ENCODE data around the gene RALY. TPM values are rescaled to one million over a fixed set of nuclear protein-coding genes. Genes with fewer than 3 reads are reported as not detected.

The RALY gene
- total RNA-seq, 1 donor from 2014 or later, result 116 TPM

- no peaks in the 10 kb centered on the region for H3K9me3 Mint-ChIP-seq
- no peak overlapping the region for H3K4me3 Mint-ChIP-seq
- TF ChIP-seq CTCF (IDR thresholded peaks at IDR 0.05), result no peak
- intact Hi-C loops (cut with micrococcal nuclease), result loop anchor here (10.0 kb wide), 3 partner anchors 594 to 1644 kb away; partner anchors contain the start of genes ASXL1, CDK5RAP1 and TP53INP2
- POLR2A ChIA-PET, result interaction anchor here (0.6 to 0.7 kb wide), 2 partner anchors 32 to 117 kb away, joined by 3 to 4 read pairs; no protein-coding TSS in a partner anchor
- H3K27ac Mint-ChIP-seq, result peak overlapping the region; percentile 41
- no peaks in the 10 kb centered on the region for H3K27me3 Mint-ChIP-seq
- ATAC-seq (ENCODE audit: low read depth), result no peak
- H3K36me3 Mint-ChIP-seq (ENCODE audit: low read depth), result peaks cover 27% of the 10 kb centered on the region
- DNase-seq, result no peak
- peaks cover 88% of the 10 kb centered on the region for H3K4me1 Mint-ChIP-seq
- CTCF ChIA-PET, result no interaction called here
These were observed 5.4 kb downstream of the RALY start for GRCh38 chr20:33999025-33999649.

- Mint-ChIP-seq H3K4me3 (no peak overlapping the region), H3K9me3 (no peaks in the 10 kb centered on the region), H3K36me3 (ENCODE audit: low read depth) (peaks cover 30% of the 10 kb centered on the region), H3K4me1 (peaks cover 92% of the 10 kb centered on the region), H3K27ac (no peak overlapping the region), H3K27me3 (no peaks in the 10 kb centered on the region)
- TF ChIP-seq CTCF (IDR thresholded peaks at IDR 0.05), result no peak
- CTCF ChIA-PET, result interaction anchor here (0.5 kb wide), 1 partner anchor 387 kb away, joined by 3 read pairs; no protein-coding TSS in a partner anchor
- intact Hi-C loops (cut with micrococcal nuclease), result no loop called here
- POLR2A ChIA-PET, result interaction anchor here (0.6 to 0.9 kb wide), 3 partner anchors 23 to 443 kb away, joined by 3 to 5 read pairs (median 3); no protein-coding TSS in a partner anchor
- ATAC-seq (ENCODE audit: low read depth) (no peak), DNase-seq (no peak)
These were observed 7.7 kb downstream of the RALY start for GRCh38 chr20:34001378-34001777.

- ATAC-seq (ENCODE audit: low read depth) (no peak), DNase-seq (no peak)
- peaks cover 35% of the 10 kb centered on the region for H3K36me3 Mint-ChIP-seq (ENCODE audit: low read depth)
- H3K4me1 Mint-ChIP-seq, result peaks cover 86% of the 10 kb centered on the region
- intact Hi-C loops (cut with micrococcal nuclease), result no loop called here
- no peaks in the 10 kb centered on the region for H3K27me3 Mint-ChIP-seq
- TF ChIP-seq CTCF (IDR thresholded peaks at IDR 0.05), result no peak
- CTCF ChIA-PET, result no interaction called here
- H3K27ac Mint-ChIP-seq, result no peak overlapping the region
- POLR2A ChIA-PET, result no interaction called here
- no peak overlapping the region for H3K4me3 Mint-ChIP-seq
- H3K9me3 Mint-ChIP-seq, result no peaks in the 10 kb centered on the region
These were observed 10.5 kb downstream of the RALY start for GRCh38 chr20:34004227-34004626.

- POLR2A ChIA-PET, result no interaction called here
- Mint-ChIP-seq H3K36me3 (ENCODE audit: low read depth) (peaks cover 35% of the 10 kb centered on the region), H3K4me3 (no peak overlapping the region), H3K9me3 (no peaks in the 10 kb centered on the region), H3K27me3 (no peaks in the 10 kb centered on the region), H3K27ac (no peak overlapping the region), H3K4me1 (peaks cover 86% of the 10 kb centered on the region)
- TF ChIP-seq CTCF (IDR thresholded peaks at IDR 0.05), result no peak
- no peak for DNase-seq
- CTCF ChIA-PET, result interaction anchor here (1.3 kb wide), 1 partner anchor 65 kb away, joined by 4 read pairs; no protein-coding TSS in a partner anchor
- no peak for ATAC-seq (ENCODE audit: low read depth)
- intact Hi-C loops (cut with micrococcal nuclease), result no loop called here
These were observed 11.2 kb downstream of the RALY start for GRCh38 chr20:34004790-34005457.

- CTCF ChIA-PET, result no interaction called here
- POLR2A ChIA-PET, result no interaction called here
- DNase-seq, result no peak
- Mint-ChIP-seq H3K27ac (no peak overlapping the region), H3K4me3 (no peak overlapping the region), H3K36me3 (ENCODE audit: low read depth) (peaks cover 35% of the 10 kb centered on the region), H3K4me1 (peaks cover 83% of the 10 kb centered on the region), H3K9me3 (no peaks in the 10 kb centered on the region), H3K27me3 (no peaks in the 10 kb centered on the region)
- ATAC-seq (ENCODE audit: low read depth), result no peak
- no peak for TF ChIP-seq CTCF (IDR thresholded peaks at IDR 0.05)
- intact Hi-C loops (cut with micrococcal nuclease), result no loop called here
These were observed 12.9 kb downstream of the RALY start for GRCh38 chr20:34006619-34007018.

All from activated B cell treated with CpG ODN at 0.5 μM for 24 hours (primary cell).